GM23338 (cell line): ENCODE data around the gene HSD3B7. TPM values are rescaled to one million over a fixed set of nuclear protein-coding genes. Genes with fewer than 3 reads are reported as not detected.

ENCODE experiments used
- ATAC-seq: fragments of 200-7000 bp; cut with Tn5 transposase; 3 replicates; pipeline ENCODE4 v1.9.1; 2020
- DNase-seq: peaks from one replicate; pipeline ENCODE4 v3.0.0-alpha.2; 2015; ENCODE audit warnings: low spot score
- H2AFZ ChIP-seq: fragments of 200-600 bp; sonication (generic); 2 replicates; pipeline ENCODE4 v1.8.0; 2016; ENCODE audit warnings: antibody characterized with exemption, mild to moderate bottlenecking, moderate library complexity
- H3F3A ChIP-seq: fragments of 200-600 bp; sonication (generic); replicated peaks from 2 replicates; pipeline ENCODE4 v1.8.0; 2017; ENCODE audit warnings: antibody characterized with exemption, mixed run types, low read depth
- H3K27ac ChIP-seq: fragments of 200-600 bp; sonication (generic); 2 replicates; pipeline ENCODE4 v1.6.1; 2016; ENCODE audit warnings: low read depth
- H3K27me3 ChIP-seq: fragments of 200-600 bp; sonication (generic); 2 replicates; pipeline ENCODE4 v1.8.0; 2016; ENCODE audit warnings: mild to moderate bottlenecking, mixed run types, moderate library complexity; ENCODE audit not compliant: insufficient read depth
- H3K36me3 ChIP-seq: fragments of 200-600 bp; sonication (generic); 2 replicates; pipeline ENCODE4 v1.8.0; 2016; ENCODE audit warnings: mild to moderate bottlenecking; ENCODE audit not compliant: insufficient read depth
- H3K4me1 ChIP-seq: fragments of 200-600 bp; sonication (generic); 2 replicates; pipeline ENCODE4 v1.8.0; 2016; ENCODE audit warnings: mild to moderate bottlenecking, moderate library complexity; ENCODE audit not compliant: insufficient read depth
- H3K4me2 ChIP-seq: fragments of 200-600 bp; sonication (generic); 2 replicates; pipeline ENCODE4 v1.7.1; 2017; ENCODE audit warnings: mixed run types
- H3K4me3 ChIP-seq: fragments of 200-600 bp; sonication (generic); 2 replicates; pipeline ENCODE4 v1.6.1; 2016; ENCODE audit warnings: mixed run types
- H3K79me2 ChIP-seq: fragments of 200-600 bp; sonication (generic); replicated peaks from 2 replicates; pipeline ENCODE4 v1.8.0; 2017; ENCODE audit warnings: mild to moderate bottlenecking; ENCODE audit not compliant: insufficient read depth
- H3K9me2 ChIP-seq: fragments of 200-600 bp; sonication (generic); 2 replicates; pipeline ENCODE4 v1.8.0; 2017; ENCODE audit not compliant: insufficient read depth
- H4K20me1 ChIP-seq: fragments of 200-600 bp; sonication (generic); replicated peaks from 2 replicates; pipeline ENCODE4 v1.8.0; 2017; ENCODE audit warnings: mild to moderate bottlenecking; ENCODE audit not compliant: insufficient read depth
- H3K27ac Mint-ChIP-seq: 2 replicates; pipeline ENCODE4 v1.8.0; 2020; ENCODE audit warnings: inconsistent platforms, mild to moderate bottlenecking, moderate library complexity, mixed read lengths
- H3K27me3 Mint-ChIP-seq: 3 replicates; pipeline ENCODE4 v1.8.0; 2022; ENCODE audit warnings: low read depth, mild to moderate bottlenecking, moderate library complexity, mixed read lengths, inconsistent platforms; ENCODE audit not compliant: insufficient read depth, poor library complexity
- H3K36me3 Mint-ChIP-seq: 3 replicates; pipeline ENCODE4 v1.8.0; 2021; ENCODE audit warnings: low read depth, mild to moderate bottlenecking, inconsistent platforms, moderate library complexity, mixed read lengths
- H3K4me1 Mint-ChIP-seq: 3 replicates; pipeline ENCODE4 v1.8.0; 2020; ENCODE audit warnings: mild to moderate bottlenecking, inconsistent platforms, mixed read lengths
- H3K4me3 Mint-ChIP-seq: 3 replicates; pipeline ENCODE4 v1.8.0; 2021; ENCODE audit warnings: moderate library complexity, mild to moderate bottlenecking, inconsistent platforms, mixed read lengths
- H3K9me3 Mint-ChIP-seq: 3 replicates; pipeline ENCODE4 v1.8.0; 2020; ENCODE audit warnings: moderate library complexity, mild to moderate bottlenecking, inconsistent platforms, mixed read lengths
- CREB1 ChIP-seq: fragments of 250-450 bp; sonication (Bioruptor Pico); IDR thresholded peaks from 2 replicates; pipeline ENCODE4 v1.5.0; 2020; ENCODE audit warnings: low read depth, mild to moderate bottlenecking, moderate library complexity
- CTCF ChIP-seq, 2 experiments: fragments of 200-600 bp in 1 of 2; sonication (generic) in 1 of 2; conservative IDR thresholded peaks; 2 replicates each; pipeline versions ENCODE4 v1.5.1 to v1.6.1; 2016 to 2017; ENCODE audit warnings: antibody characterized with exemption in 2 of 2, low read depth in 2 of 2, mild to moderate bottlenecking in 2 of 2, moderate library complexity in 1 of 2
- ETS1 ChIP-seq: IDR thresholded peaks from 2 replicates; pipeline ENCODE4 v1.6.1; 2016; ENCODE audit warnings: antibody characterized with exemption
- EZH2 ChIP-seq: fragments of 200-600 bp; sonication (generic); IDR thresholded peaks from one replicate; pipeline ENCODE4 v1.8.0; 2017; ENCODE audit warnings: antibody characterized with exemption, mild to moderate bottlenecking, low read depth; ENCODE audit not compliant: unreplicated experiment
- EZH2phosphoT487 ChIP-seq: fragments of 200-600 bp; sonication (generic); IDR thresholded peaks from one replicate; pipeline ENCODE4 v1.8.1; 2018; ENCODE audit warnings: antibody characterized with exemption; ENCODE audit not compliant: unreplicated experiment
- JUNB ChIP-seq: IDR thresholded peaks from one replicate; pipeline ENCODE4 v1.6.1; 2016; ENCODE audit warnings: antibody characterized with exemption; ENCODE audit not compliant: unreplicated experiment
- REST ChIP-seq: IDR thresholded peaks from one replicate; pipeline ENCODE4 v1.6.1; 2018; ENCODE audit warnings: antibody characterized with exemption; ENCODE audit not compliant: unreplicated experiment
- STAT1 ChIP-seq: IDR thresholded peaks from one replicate; pipeline ENCODE4 v1.6.1; 2016; ENCODE audit warnings: antibody characterized with exemption; ENCODE audit not compliant: unreplicated experiment
- ZNF114 ChIP-seq: fragments of 250-450 bp; sonication (Bioruptor Pico); IDR thresholded peaks from 2 replicates; pipeline ENCODE4 v1.5.0; 2020; ENCODE audit warnings: mild to moderate bottlenecking, moderate library complexity
- ZNF331 ChIP-seq: fragments of 250-450 bp; sonication (Bioruptor Pico); IDR thresholded peaks from 2 replicates; pipeline ENCODE4 v1.5.0; 2020; ENCODE audit warnings: low read depth, mild to moderate bottlenecking, moderate library complexity
- ZNF462 ChIP-seq: fragments of 250-450 bp; sonication (Bioruptor Pico); IDR thresholded peaks from 2 replicates; pipeline ENCODE4 v1.5.0; 2020; ENCODE audit warnings: mild to moderate bottlenecking, moderate library complexity
- polyA plus RNA-seq: library from polyadenylated mRNA; unstranded; fragments of >200 nt; fragmentation: Nextera tagmentation; extraction: Ambion mirVana; gene quantifications from 2 replicates; pipeline ENCODE4 v1.2.1, GENCODE V29; 2016
- total RNA-seq: library from RNA; depleted of rRNA; stranded (reverse); fragments of >200 nt; shearing (Covaris generic); gene quantifications from 2 replicates; pipeline ENCODE4 v1.2.3, GENCODE V29; 2014

The HSD3B7 gene
- total and polyA plus RNA-seq, 2 experiments from 2014 or later, result 4.3 to 12.2 TPM

- TF ChIP-seq CREB1 (CRISPR knock-in tag) (no peak), REST (no peak), ETS1 (no peak), STAT1 (no peak), EZH2 (no peak), ZNF331 (CRISPR knock-in tag) (no peak), JUNB (no peak), CTCF (conservative IDR thresholded peaks at IDR 0.05; ENCODE audit: low read depth in 2 of 2) (no peak), EZH2phosphoT487 (no peak), ZNF462 (CRISPR knock-in tag) (no peak), ZNF114 (no peak)
- Histone ChIP-seq H2AFZ (no peak overlapping the region), H3K27ac (no peak overlapping the region), H3K79me2 (no peaks in the 10 kb centered on the region), H3F3A (peaks cover 9% of the 10 kb centered on the region), H3K4me2 (no peak overlapping the region), H3K36me3 (peaks cover 4% of the 10 kb centered on the region; the same call in 1 of the 2 replicates), H3K4me1 (no peaks in the 10 kb centered on the region), H3K27me3 (no peaks in the 10 kb centered on the region), H3K9me2 (no peaks in the 10 kb centered on the region), H3K4me3 (no peak overlapping the region), H4K20me1 (peaks cover 10% of the 10 kb centered on the region; the same call in 1 of the 2 replicates)
- Mint-ChIP-seq H3K4me1 (peaks cover 6% of the 10 kb centered on the region; the same call in 2 of the 3 replicates), H3K27ac (no peak overlapping the region), H3K36me3 (peaks cover 39% of the 10 kb centered on the region), H3K4me3 (no peak overlapping the region; the same call in 2 of the 3 replicates), H3K27me3 (peaks cover 10% of the 10 kb centered on the region), H3K9me3 (peaks cover 2% of the 10 kb centered on the region; the same call in 1 of the 3 replicates)
- DNase-seq, result no peak
- no peak for ATAC-seq
Observed at GRCh38 chr16:30982548-30983288, 2.3 kb upstream of the HSD3B7 start.
